ENCODE measurements around the gene LYZ.

LYZ gene

DNA sequence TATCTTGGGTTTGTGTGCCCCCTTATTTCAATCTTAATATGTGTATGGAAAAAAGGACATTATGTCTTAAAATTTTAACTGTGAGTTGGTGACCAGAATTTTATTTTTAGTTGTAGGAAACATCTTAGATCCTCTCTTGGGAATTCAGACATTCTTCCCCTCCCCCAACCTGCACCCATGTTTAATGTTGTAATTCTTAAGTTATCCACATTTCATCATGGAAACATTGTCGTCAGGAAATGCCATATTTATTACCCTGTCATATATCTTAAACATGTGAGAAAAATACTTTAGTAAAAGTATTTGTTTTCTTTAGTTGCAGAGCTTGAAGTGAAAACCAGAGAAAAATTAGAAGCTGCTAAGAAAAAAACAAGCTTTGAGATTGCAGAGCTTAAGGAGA is 41.6 kb downstream of the LYZ start:
- no peak for DNase-seq

DNA sequence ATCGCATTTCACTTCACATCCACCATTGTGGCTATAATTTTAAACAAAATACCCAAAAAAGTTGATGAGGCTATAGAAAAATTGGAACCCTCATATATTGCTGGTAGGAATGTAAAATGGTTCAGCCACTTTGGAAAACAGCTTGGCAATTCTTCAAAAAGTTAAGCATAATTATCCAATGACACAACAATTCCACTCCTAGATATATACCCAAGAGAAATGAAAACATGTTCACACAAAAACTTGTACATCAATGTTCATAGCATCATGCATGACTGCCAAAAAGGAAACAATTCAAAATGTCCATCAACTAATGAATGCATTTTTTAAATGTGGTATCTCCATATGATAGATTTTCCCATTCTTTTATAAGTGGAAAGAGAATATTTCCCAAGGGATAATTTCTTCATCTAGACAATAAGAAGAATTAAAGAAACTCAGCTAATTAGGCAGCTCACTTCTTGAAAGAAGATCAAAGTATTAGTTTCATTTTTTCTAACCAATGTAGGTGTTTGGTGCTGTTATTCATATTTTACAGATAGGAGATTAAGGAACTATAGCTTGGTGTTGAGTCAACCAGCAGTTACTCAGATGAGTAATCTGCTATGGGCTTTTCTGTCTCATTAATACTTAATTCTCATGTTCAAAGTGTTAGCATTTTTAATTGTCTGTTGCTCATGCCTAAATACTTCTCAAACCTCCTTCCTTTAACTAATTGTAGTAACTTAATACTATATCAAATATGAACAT is 44.2 kb downstream of the LYZ start:
- no peak for DNase-seq

DNA sequence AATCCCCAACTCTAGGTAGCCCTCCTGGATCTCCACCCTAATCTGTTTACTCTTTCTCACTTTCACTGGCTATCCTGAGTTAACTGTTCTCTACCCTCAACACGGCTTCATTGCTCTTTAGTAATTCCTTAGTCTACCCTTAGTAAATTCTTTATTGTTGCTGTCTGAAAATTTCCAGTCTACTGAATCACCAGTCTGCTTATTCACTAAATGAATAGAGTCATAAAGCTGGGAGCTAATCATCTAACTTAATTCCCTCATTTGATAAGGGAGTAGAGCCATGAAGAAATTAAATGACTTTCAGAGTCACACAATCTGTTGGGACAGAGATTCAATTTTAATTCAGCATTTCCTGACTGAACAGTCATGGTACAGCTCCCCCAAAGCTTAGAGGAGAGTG is 47.9 kb downstream of the LYZ start:
- DNase-seq: no peak

DNA sequence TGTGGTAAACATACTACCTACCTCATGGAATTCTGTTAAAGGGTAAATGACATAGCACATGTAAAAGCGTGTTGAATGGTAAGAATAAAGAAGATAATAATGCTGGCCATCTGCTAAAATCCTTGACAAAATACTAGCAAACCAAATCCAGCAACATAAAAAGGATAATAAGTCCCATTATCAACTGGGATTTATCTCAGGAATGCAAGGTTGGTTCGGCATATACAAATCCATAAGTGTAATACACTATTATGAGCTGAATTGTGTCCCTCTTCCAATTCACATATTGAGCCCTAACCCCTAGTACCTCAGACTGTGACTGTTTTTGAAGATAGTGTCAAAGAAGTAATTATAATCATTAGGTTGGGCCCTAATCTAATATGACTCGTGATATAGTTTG is 48.8 kb downstream of the LYZ start:
- DNase-seq: no peak

DNA sequence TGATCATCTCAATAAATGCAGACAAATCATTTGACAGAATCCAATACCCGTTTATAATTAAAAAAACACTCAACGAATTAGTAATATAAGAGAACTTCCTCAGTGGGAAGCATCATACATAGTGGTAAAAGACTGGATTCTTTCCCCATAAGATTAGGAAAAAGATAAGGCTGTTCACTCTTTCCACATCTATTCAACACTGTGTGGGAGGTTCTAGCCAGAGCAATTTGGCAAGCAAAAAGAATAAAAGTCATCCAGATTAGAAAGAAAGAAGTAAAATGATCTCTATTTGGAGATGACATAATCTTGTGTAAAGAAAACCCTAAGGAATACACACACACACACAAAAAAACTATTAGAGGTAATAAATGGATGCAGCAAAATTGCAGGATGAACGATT is 49.8 kb downstream of the LYZ start:
- DNase-seq: no peak

DNA sequence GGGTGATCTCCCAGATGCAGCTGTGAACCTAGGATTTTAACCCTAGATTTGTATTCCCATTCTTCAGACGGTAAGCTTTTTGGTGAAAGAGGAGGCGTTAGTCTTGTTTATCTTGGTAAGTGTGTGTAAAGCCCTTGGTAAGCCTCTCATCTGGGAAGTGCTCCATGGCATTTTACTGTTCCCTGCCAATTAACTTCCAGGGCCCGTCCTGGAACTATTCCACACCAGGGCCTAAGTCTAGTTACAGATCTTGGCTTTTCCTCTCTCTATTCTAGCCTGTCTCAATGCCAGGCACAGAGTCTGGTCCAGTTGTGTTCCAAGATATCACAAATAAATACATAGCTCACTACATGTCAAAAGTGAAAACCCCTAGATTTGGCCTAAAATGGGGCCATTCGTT is 53.8 kb downstream of the LYZ start:
- DNase-seq: no peak

Data from OCI-M1 (cell line).